HG03045 (cell line): ENCODE measurements around the gene NRXN3.

Experiments used
- ATAC-seq: cut with Tn5 transposase; IDR thresholded peaks from one replicate; pipeline ENCODE4 v1.9.1; 2021; ENCODE audit warnings: mild to moderate bottlenecking, moderate library complexity; ENCODE audit not compliant: unreplicated experiment

Gene NRXN3

DNA sequence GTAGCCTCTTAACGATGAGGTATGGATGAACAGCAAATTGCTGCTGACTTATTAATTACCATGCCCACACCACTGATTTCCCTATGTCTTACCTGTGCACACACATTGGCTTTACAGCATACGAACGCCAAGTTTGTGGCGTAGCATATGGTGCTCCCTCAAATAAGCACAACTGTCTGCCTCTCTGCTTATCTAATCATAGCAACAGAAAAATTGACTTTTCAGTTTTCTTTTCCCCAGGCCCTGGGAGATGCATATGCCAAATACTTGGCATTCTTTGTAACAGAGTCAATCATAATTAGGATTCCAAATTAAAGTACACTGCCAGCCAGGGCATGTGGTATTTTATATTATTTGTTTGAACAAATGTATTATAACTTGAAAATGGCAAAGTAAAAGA is 1415.7 kb downstream of the NRXN3 start:
- no peak for ATAC-seq

- ATAC-seq = no peak
Measured at GRCh38 chr14:79586416-79586815, 1416.2 kb downstream of the NRXN3 start.

GRCh38 chr14:79586989-79587598 is 1416.9 kb downstream of the NRXN3 start:
- no peak for ATAC-seq

DNA sequence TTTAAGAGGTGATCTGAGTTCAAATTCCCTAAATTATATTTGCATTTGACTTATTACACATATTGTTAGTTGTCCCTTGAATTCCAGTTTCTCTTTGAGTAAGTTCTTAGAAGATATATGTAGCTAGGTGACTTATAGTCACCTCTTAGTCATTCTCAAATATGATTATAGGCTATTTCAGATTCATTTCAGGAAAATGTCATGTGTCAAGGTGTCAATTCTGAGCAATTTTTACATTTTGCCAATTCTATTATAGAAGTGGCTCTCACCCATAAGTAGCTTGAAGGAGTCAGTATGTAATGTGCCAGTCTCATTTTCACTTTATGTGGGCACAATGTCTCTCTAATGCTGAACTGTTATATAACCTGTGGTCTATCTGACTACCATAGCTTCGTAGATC is 1417.7 kb downstream of the NRXN3 start:
- no peak for ATAC-seq

DNA sequence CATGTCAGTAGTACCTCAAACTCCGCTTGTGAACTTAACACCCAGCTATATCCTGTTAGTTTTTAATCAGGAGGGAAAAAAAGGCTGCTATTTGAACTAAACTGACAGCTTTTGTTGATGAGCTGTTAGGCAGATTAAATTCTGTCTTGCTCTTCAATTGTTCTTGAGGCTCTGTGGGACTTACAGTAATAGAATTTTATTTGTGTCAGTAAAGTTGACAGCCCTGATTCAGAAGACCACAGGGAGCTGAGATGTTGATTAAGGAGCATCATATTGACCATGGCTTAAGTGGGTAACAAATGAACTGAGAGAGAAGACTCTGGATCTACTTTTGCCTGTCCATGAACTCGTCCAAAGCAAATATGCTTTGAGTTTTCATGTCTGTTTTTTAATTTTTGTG is 1418.2 kb downstream of the NRXN3 start:
- no peak for ATAC-seq

DNA sequence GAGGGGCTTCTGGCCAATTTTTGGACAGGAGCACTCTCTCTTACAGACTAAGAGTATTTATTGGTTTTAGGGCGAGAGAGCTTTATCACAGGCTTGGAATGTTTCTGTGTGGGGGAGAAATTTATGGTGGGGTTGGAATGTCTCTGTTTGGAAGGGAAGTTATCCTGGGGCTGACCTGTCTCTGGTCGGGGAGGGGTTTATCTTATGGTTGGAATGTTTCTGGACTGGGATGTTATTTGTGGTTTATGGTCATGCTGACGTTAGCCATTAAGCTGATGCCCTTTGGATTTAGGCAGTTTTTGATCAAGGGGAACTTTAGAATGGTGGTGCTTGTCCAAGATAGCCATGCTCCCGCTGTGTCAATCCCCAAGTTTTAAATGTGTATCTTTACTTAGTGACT is 1426.4 kb downstream of the NRXN3 start:
- no peak for ATAC-seq

GRCh38 chr14:79597566-79597965 is 1427.4 kb downstream of the NRXN3 start:
- ATAC-seq = no peak

GRCh38 chr14:79598339-79598738 is 1428.2 kb downstream of the NRXN3 start:
- no peak for ATAC-seq

GRCh38 chr14:79599239-79599638 is 1429.1 kb downstream of the NRXN3 start:
- no peak for ATAC-seq

DNA sequence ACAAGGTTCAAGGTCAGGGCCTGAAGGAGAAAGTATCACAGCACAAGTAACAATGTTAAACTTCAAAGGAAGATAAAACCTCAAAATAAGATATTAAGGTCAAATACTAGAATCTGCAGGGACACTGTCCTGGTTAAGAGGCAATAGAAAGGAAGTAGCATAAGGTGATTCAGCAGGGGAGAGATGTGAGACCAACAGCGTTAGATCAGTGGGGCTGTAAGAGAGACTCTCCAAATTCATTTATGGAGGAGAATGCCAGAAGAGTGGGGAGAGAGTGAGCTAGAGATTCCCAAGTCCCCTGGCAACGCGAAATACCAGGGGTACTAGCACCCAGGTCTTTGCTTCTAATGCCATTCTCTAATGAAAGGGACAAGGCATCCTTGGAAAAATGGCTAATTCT is 1430.2 kb downstream of the NRXN3 start:
- ATAC-seq = no peak

DNA sequence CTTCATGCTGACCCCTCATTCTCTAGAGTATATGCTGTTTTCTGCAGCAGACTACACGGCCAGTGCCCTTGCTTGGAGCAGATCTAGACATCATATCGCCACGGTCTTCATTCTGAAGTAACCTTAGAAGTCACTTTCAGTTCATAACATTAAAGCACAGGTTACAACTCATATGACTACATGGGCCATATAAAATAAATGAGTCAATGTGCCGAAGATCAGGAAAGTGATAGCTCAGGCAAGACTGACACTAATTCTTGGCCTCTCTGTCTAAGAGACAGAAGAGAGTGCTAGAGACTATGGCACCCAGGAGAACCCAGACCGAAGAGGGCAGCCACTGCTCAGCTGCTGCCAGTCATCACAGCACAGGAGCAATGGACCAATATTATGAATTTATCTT is 1431.4 kb downstream of the NRXN3 start:
- no peak for ATAC-seq

DNA sequence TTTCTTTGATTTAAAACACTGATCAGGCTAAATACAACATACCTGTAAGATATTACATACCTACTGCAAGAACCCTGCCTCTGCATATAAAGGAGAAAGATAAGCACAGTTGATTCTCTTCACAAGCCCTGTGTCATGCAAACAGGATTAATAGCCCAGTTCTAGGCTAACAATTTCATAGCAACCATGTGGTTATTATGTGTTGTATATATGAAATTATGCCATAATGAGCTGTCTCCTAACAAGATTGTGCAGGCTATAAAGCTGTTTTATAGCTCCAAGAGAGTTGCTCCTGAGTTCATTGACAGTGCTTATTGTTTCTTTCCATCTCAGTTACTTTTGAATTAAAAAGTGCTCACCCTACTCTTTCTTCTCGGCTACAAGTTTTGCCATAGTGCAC is 1431.9 kb downstream of the NRXN3 start:
- no peak for ATAC-seq

GRCh38 chr14:79602742-79603141 is 1432.6 kb downstream of the NRXN3 start:
- no peak for ATAC-seq

DNA sequence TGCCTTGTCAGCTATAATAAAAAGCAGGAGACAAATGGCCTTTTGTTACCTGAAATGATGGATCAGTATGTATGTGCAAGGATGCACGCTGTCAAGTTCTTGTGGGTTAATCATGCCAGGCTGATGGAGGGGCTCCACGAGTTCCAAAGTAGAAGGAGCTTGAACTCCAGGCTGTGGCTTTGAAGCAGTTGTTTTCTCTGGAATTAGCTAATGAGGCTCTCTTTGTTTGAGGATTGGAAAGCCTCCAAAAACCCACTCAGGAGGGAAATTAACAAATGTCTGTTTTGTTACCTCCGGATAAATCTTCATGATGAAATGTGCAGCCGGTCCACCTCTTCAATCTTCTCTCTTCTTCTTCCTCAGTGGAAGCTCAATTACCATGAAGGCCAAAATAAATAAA is 1435.7 kb downstream of the NRXN3 start:
- no peak for ATAC-seq

DNA sequence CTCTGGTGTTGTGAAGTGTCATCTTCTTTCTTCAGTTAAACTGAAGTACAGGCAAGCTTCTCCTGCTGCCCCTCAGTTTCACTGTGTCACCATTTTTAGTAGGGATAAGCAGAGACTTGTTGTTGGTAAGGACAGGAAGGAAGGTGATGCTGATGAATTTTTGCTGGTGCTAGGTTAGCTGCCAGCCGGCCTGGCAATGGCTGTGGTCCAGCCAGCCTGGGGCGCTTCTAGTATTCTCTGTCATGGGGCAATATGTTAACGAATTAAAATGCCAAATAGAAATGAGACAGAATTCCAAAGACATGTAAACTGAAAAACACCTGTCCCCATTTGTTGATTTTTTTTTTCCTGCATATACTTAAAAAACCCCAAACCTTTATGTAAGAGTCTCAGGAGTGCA is 1438.3 kb downstream of the NRXN3 start:
- ATAC-seq = no peak

DNA sequence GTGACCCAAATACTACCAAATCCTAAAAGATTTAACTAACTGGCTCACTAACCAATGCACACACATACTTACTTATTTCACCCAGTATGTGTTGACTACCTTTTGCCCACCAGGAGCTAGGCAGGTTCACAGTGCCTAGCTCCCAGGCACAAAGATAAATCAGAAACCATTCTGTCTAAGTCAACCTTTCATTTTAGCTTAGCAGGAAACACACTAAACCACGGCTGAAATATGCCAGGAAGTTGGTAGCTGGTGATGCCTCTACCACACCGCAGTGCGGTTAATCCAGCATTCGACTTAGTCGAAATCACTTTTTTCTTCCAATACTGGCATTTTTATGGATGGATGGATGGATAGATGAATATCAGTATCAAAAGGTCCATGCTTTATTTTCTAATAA is 1443.5 kb downstream of the NRXN3 start:
- ATAC-seq = no peak

- no peak for ATAC-seq
Measured at GRCh38 chr14:79614448-79614847, 1444.3 kb downstream of the NRXN3 start.

DNA sequence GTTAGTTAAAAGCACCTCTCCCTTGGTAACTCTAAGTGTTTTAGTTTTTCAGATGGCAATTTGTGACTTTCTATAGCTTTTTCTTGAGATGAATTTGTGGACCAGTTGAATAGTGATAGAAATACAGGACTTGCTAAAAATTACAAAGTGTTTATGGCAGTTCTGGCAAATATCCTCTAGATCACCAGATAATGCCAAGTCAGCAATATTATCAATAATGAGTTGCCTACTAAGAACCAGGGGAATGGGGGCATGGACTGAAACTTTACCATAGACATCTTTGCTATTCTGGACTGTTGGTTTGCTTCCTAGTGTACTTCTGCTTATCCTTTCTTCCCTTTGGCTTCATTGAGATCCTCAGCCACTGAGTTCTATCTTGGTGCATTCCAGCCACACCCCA is 1456.9 kb downstream of the NRXN3 start:
- no peak for ATAC-seq

- ATAC-seq = no peak
Measured at GRCh38 chr14:79629411-79630287, 1459.5 kb downstream of the NRXN3 start.

- no peak for ATAC-seq
Measured at GRCh38 chr14:79630288-79630960, 1460.3 kb downstream of the NRXN3 start.

GRCh38 chr14:79631276-79631675 is 1461.1 kb downstream of the NRXN3 start:
- ATAC-seq = no peak

DNA sequence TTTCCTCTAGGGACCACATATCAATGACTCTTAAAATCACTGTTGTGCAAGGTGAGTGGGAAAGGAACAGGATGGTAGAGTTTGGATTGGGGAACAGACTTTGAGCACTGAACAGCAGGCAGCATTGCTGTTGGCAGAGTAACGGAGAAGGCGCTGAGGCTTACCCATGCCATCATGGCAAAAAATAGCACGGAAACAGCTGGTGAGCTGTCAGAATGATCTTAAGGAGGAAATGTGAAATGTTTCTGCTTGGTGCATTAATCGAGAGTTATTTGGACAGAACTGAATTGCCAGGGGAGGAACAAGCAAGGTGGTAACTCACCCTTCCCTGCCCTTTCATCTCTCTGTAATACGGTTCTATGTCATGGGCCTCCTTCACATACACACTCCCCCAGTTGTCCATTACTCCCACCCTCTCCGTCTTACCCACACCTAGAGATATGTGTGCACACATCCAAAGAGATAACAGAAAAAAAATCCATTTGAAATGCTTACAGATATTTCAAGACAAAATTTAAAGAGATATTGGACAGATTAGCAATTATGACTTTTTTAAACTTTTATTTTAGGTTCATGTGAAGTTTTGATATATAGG is 1468.6 kb downstream of the NRXN3 start:
- no peak for ATAC-seq
